ENCODE measurements around the gene TPSG1.
"Not testable (repeated sequence)": the region's sequence is repeated elsewhere in the genome, so short reads cannot be mapped to it uniquely, and the experiment has no call there.

TPSG1 gene

GRCh38 chr16:1261131-1261892 lies 36.2 kb upstream of the TPSG1 start:
- ATAC-seq (ENCODE audit: low read depth) = peak; percentile 66
- H3K9me3 Mint-ChIP-seq = peaks cover 3% of the 10 kb centered on the region
- no peak overlapping the region for H3K27ac Mint-ChIP-seq
- no peaks in the 10 kb centered on the region for H3K36me3 Mint-ChIP-seq
- H3K4me3 Mint-ChIP-seq = no peak overlapping the region
- no peaks in the 10 kb centered on the region for H3K4me1 Mint-ChIP-seq
- peaks cover 13% of the 10 kb centered on the region for H3K27me3 Mint-ChIP-seq
- DNase-seq (ENCODE audit: low spot score in 2 of 2) = no peak

- ATAC-seq (ENCODE audit: low read depth) = no peak
- H3K4me1 Mint-ChIP-seq = no peaks in the 10 kb centered on the region
- peaks cover 3% of the 10 kb centered on the region for H3K9me3 Mint-ChIP-seq
- H3K4me3 Mint-ChIP-seq = no peak overlapping the region
- no peaks in the 10 kb centered on the region for H3K36me3 Mint-ChIP-seq
- no peak overlapping the region for H3K27ac Mint-ChIP-seq
- peaks cover 13% of the 10 kb centered on the region for H3K27me3 Mint-ChIP-seq
- no peak for DNase-seq (ENCODE audit: low spot score in 2 of 2)
These were observed 35.1 kb upstream of the TPSG1 start for GRCh38 chr16:1260101-1260680.

- no peak for DNase-seq (ENCODE audit: low spot score in 2 of 2)
- Mint-ChIP-seq H3K9me3 (peaks cover 3% of the 10 kb centered on the region), H3K27me3 (peaks cover 13% of the 10 kb centered on the region), H3K36me3 (no peaks in the 10 kb centered on the region), H3K4me3 (no peak overlapping the region), H3K4me1 (no peaks in the 10 kb centered on the region), H3K27ac (no peak overlapping the region)
- ATAC-seq (ENCODE audit: low read depth) = no peak
These were observed 34.6 kb upstream of the TPSG1 start for GRCh38 chr16:1259760-1260068.

- H3K36me3 Mint-ChIP-seq = no peaks in the 10 kb centered on the region
- H3K9me3 Mint-ChIP-seq = no peaks in the 10 kb centered on the region
- H3K4me3 Mint-ChIP-seq = peak overlapping the region; percentile 55
- H3K27ac Mint-ChIP-seq = no peak overlapping the region
- no peaks in the 10 kb centered on the region for H3K4me1 Mint-ChIP-seq
- ATAC-seq (ENCODE audit: low read depth) (peak; percentile 37), DNase-seq (ENCODE audit: low spot score in 2 of 2) (no peak)
- peaks cover 13% of the 10 kb centered on the region for H3K27me3 Mint-ChIP-seq
These were observed 34.1 kb upstream of the TPSG1 start for GRCh38 chr16:1258906-1259759.

GRCh38 chr16:1258225-1258600 lies 33.1 kb upstream of the TPSG1 start:
- H3K4me3 Mint-ChIP-seq = no peak overlapping the region
- ATAC-seq (ENCODE audit: low read depth) (no peak), DNase-seq (ENCODE audit: low spot score in 2 of 2) (no peak)
- no peaks in the 10 kb centered on the region for H3K4me1 Mint-ChIP-seq
- no peaks in the 10 kb centered on the region for H3K36me3 Mint-ChIP-seq
- H3K9me3 Mint-ChIP-seq = no peaks in the 10 kb centered on the region
- H3K27ac Mint-ChIP-seq = no peak overlapping the region
- peaks cover 13% of the 10 kb centered on the region for H3K27me3 Mint-ChIP-seq

- Mint-ChIP-seq H3K36me3 (no peaks in the 10 kb centered on the region), H3K27me3 (peaks cover 13% of the 10 kb centered on the region), H3K4me1 (no peaks in the 10 kb centered on the region), H3K4me3 (no peak overlapping the region), H3K9me3 (no peaks in the 10 kb centered on the region), H3K27ac (no peak overlapping the region)
- peak; percentile 40 for ATAC-seq (ENCODE audit: low read depth)
- no peak for DNase-seq (ENCODE audit: low spot score in 2 of 2)
These were observed 32.6 kb upstream of the TPSG1 start for GRCh38 chr16:1257561-1258224.

- Mint-ChIP-seq H3K27ac (no peak overlapping the region), H3K36me3 (no peaks in the 10 kb centered on the region), H3K27me3 (peaks cover 11% of the 10 kb centered on the region), H3K9me3 (no peaks in the 10 kb centered on the region), H3K4me1 (no peaks in the 10 kb centered on the region), H3K4me3 (no peak overlapping the region)
- DNase-seq (ENCODE audit: low spot score in 2 of 2) (no peak), ATAC-seq (ENCODE audit: low read depth) (no peak)
These were observed 31.8 kb upstream of the TPSG1 start for GRCh38 chr16:1256874-1257322.

- not testable (repeated sequence) for ATAC-seq (ENCODE audit: low read depth); H3K4me1 Mint-ChIP-seq
These were observed 31.3 kb upstream of the TPSG1 start for GRCh38 chr16:1256296-1256873.

GRCh38 chr16:1255276-1256122 lies 30.4 kb upstream of the TPSG1 start, which contains the start of gene TPSD1:
Gene TPSD1, plus strand, starts transcription at chr16:1256069. Its CDS starts 212 bp downstream, at chr16:1256281.
- H3K27me3 Mint-ChIP-seq; H3K4me1 Mint-ChIP-seq; ATAC-seq (ENCODE audit: low read depth); H3K36me3 Mint-ChIP-seq; H3K9me3 Mint-ChIP-seq; H3K27ac Mint-ChIP-seq; DNase-seq (ENCODE audit: low spot score in 2 of 2); H3K4me3 Mint-ChIP-seq: not testable (repeated sequence)

More at GRCh38 chr16:1256296-1256873, 31.3 kb upstream of the TPSG1 start:
- not testable (repeated sequence) for DNase-seq (ENCODE audit: low spot score in 2 of 2); H3K27ac Mint-ChIP-seq; H3K4me3 Mint-ChIP-seq; H3K36me3 Mint-ChIP-seq; H3K9me3 Mint-ChIP-seq
- peaks cover 11% of the 10 kb centered on the region for H3K27me3 Mint-ChIP-seq

GRCh38 chr16:1254821-1255220 lies 29.8 kb upstream of the TPSG1 start:
- H3K9me3 Mint-ChIP-seq; H3K27me3 Mint-ChIP-seq; H3K4me3 Mint-ChIP-seq; DNase-seq (ENCODE audit: low spot score in 2 of 2); H3K4me1 Mint-ChIP-seq; H3K27ac Mint-ChIP-seq; H3K36me3 Mint-ChIP-seq; ATAC-seq (ENCODE audit: low read depth): not testable (repeated sequence)

GRCh38 chr16:1253701-1254364 lies 28.8 kb upstream of the TPSG1 start:
- H3K4me1 Mint-ChIP-seq; H3K36me3 Mint-ChIP-seq; ATAC-seq (ENCODE audit: low read depth); H3K4me3 Mint-ChIP-seq; H3K9me3 Mint-ChIP-seq; DNase-seq (ENCODE audit: low spot score in 2 of 2); H3K27ac Mint-ChIP-seq; H3K27me3 Mint-ChIP-seq: not testable (repeated sequence)

- H3K9me3 Mint-ChIP-seq; H3K4me1 Mint-ChIP-seq; H3K36me3 Mint-ChIP-seq; H3K27me3 Mint-ChIP-seq; H3K27ac Mint-ChIP-seq; H3K4me3 Mint-ChIP-seq; DNase-seq (ENCODE audit: low spot score in 2 of 2): not testable (repeated sequence)
- ATAC-seq (ENCODE audit: low read depth) = peak; percentile 81
These were observed 24.1 kb upstream of the TPSG1 start for GRCh38 chr16:1249031-1249755.
